KOPT-K1 (cell line): ENCODE results near the gene UBE2Q2.

Experiments
- H3K27ac ChIP-seq: fragments of 200-600 bp; sonication (generic); 2 replicates; pipeline ENCODE4 v1.5.1; 2016; ENCODE audit warnings: antibody characterized with exemption, mild to moderate bottlenecking, low read depth, low read length; ENCODE audit not compliant: poor library complexity, severe bottlenecking
- H3K36me3 ChIP-seq: fragments of 200-600 bp; sonication (generic); 2 replicates; pipeline ENCODE4 v1.5.1; 2017; ENCODE audit warnings: antibody characterized with exemption, mild to moderate bottlenecking, low read length, moderate library complexity; ENCODE audit not compliant: insufficient read depth
- H3K9me3 ChIP-seq: fragments of 200-600 bp; sonication (generic); 2 replicates; pipeline ENCODE4 v1.5.1; 2017; ENCODE audit warnings: antibody characterized with exemption, low read length, mild to moderate bottlenecking; ENCODE audit not compliant: insufficient read depth, poor library complexity, severe bottlenecking

The UBE2Q2 gene

DNA sequence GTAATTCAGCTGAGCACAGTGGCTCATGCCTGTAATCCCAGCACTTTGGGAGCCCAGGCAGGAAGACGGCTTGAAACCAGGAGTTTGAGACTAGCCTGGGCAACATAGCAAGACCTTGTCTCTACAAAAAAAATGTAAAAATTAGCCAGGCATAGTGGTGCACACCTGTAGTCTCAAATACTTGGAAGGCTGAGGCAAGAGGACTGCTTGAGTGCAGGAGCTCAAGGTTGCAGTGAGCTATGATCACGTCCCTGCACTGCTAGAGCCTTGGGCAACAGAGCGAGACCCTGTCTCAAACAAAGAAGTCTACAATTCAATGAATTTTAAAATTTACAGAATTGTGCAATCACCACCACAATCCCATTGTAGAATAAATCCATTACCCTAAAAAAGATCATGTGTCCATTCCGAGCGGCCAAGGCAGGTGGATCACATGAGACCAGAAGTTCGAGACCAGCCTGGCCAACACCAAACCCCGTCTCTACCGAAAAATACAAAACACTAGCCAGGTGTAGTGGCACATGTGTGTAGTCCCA lies 105.6 kb downstream of the UBE2Q2 start:
- Histone ChIP-seq H3K36me3 (no peaks in the 10 kb centered on the region), H3K9me3 (no peaks in the 10 kb centered on the region)

More for the DNA sequence above, 105.6 kb downstream of the UBE2Q2 start:
- H3K27ac ChIP-seq, result no peak overlapping the region
